Keratinocyte (primary cell): ENCODE measurements around the gene CDC42SE1. TPM values are rescaled to one million over a fixed set of nuclear protein-coding genes. Genes with fewer than 3 reads are reported as not detected.
A peak's percentile ranks its signal among the peaks of the same experiment; 100 is the strongest.

Source experiments
- DNase-seq: peaks from one replicate; pipeline ENCODE4 v3.0.0-alpha.2; 2011; ENCODE audit warnings: low read depth, missing footprints, low spot score
- FAIRE-seq: peaks from 2 replicates; lab custom pipeline; 2011; peaks lifted over from hg19 to GRCh38; lab: Jason Lieb, UNC
- H2AFZ ChIP-seq: 2 replicates; pipeline ENCODE4 v1.6.0; 2012; ENCODE audit warnings: low read length, control low read depth, inconsistent platforms; ENCODE audit not compliant: control insufficient read depth
- H3K27ac ChIP-seq: 2 replicates; pipeline ENCODE4 v1.5.1; 2011; ENCODE audit warnings: low read length; ENCODE audit not compliant: control insufficient read depth, insufficient read depth
- H3K27me3 ChIP-seq: 3 replicates; pipeline ENCODE4 v1.6.0; 2011; ENCODE audit warnings: low read length; ENCODE audit not compliant: control insufficient read depth, insufficient read depth; ENCODE audit errors: extremely low read depth
- H3K36me3 ChIP-seq, 2 experiments: 2 replicates in 1 of 2; 3 replicates in 1 of 2; pipeline ENCODE4 v1.5.1; 2011; ENCODE audit warnings: low read length in 2 of 2, mild to moderate bottlenecking in 1 of 2; ENCODE audit not compliant: control insufficient read depth in 2 of 2, insufficient read depth in 2 of 2; ENCODE audit errors: extremely low read depth in 1 of 2
- H3K4me1 ChIP-seq: 3 replicates; pipeline ENCODE4 v1.5.1; 2011; ENCODE audit warnings: low read length; ENCODE audit not compliant: control insufficient read depth, insufficient read depth; ENCODE audit errors: extremely low read depth
- H3K4me2 ChIP-seq: 3 replicates; pipeline ENCODE4 v1.6.0; 2011; ENCODE audit warnings: low read depth, low read length; ENCODE audit not compliant: control insufficient read depth, insufficient read depth; ENCODE audit errors: extremely low read depth
- H3K4me3 ChIP-seq, 3 experiments: fragments of 200-600 bp in 1 of 3; sonication (generic) in 1 of 3; 2 replicates in 2 of 3; 3 replicates in 1 of 3; pipeline ENCODE4 v1.5.1; 2011 to 2016; ENCODE audit warnings: low read length in 3 of 3, mild to moderate bottlenecking in 3 of 3, control low read depth in 2 of 3, inconsistent platforms in 1 of 3, low read depth in 1 of 3, mixed read lengths in 1 of 3, mixed run types in 1 of 3, moderate library complexity in 1 of 3; ENCODE audit not compliant: control insufficient read depth in 2 of 3, insufficient read depth in 2 of 3; ENCODE audit errors: extremely low read depth in 1 of 3
- H3K79me2 ChIP-seq: 2 replicates; pipeline ENCODE4 v1.6.0; 2012; ENCODE audit warnings: low read length; ENCODE audit not compliant: control insufficient read depth, insufficient read depth
- H3K9ac ChIP-seq: 3 replicates; pipeline ENCODE4 v1.6.0; 2011; ENCODE audit warnings: low read length; ENCODE audit not compliant: control insufficient read depth, insufficient read depth; ENCODE audit errors: extremely low read depth
- H3K9me1 ChIP-seq: 3 replicates; pipeline ENCODE4 v1.6.0; 2011; ENCODE audit warnings: low read length; ENCODE audit not compliant: control insufficient read depth, insufficient read depth; ENCODE audit errors: extremely low read depth
- H3K9me3 ChIP-seq: 2 replicates; pipeline ENCODE4 v1.5.1; 2012; ENCODE audit warnings: low read depth, low read length; ENCODE audit not compliant: control insufficient read depth
- H4K20me1 ChIP-seq: 3 replicates; pipeline ENCODE4 v1.6.0; 2011; ENCODE audit warnings: low read length; ENCODE audit not compliant: control insufficient read depth, insufficient read depth; ENCODE audit errors: extremely low read depth
- CTCF ChIP-seq, 3 experiments: IDR thresholded peaks in 1 of 3; conservative IDR thresholded peaks in 1 of 3; optimal IDR thresholded peaks in 1 of 3; 2 replicates in 2 of 3; 3 replicates in 1 of 3; pipeline versions ENCODE3 to v1.5.1; 2011; ENCODE audit warnings: low read length in 3 of 3, mild to moderate bottlenecking in 3 of 3, moderate library complexity in 2 of 3, control low read depth in 1 of 3, inconsistent platforms in 1 of 3; ENCODE audit not compliant: insufficient read depth in 2 of 3; ENCODE audit errors: extremely low read depth in 1 of 3
- EZH2 ChIP-seq: IDR thresholded peaks from one replicate; pipeline ENCODE4 v1.6.1; 2012; ENCODE audit warnings: inconsistent platforms, mild to moderate bottlenecking, low read length, moderate library complexity
- dilution Hi-C: fragments of 300-500 bp; cut with MboI; formaldehyde crosslinking; loops from one replicate; pipeline ENCODE4 v1.7.0; 2020; ENCODE audit warnings: low sequenced_read_pairs; ENCODE audit not compliant: extremely low pct_ligation_motif_present
- polyA plus RNA-seq, 5 experiments: library from polyadenylated mRNA; depleted of rRNA in 3 of 5; stranded (reverse) in 3 of 5; stranded (forward) in 1 of 5; unstranded in 1 of 5; fragments of >200 nt; gene quantifications; 1 replicate in 1 of 5; 2 replicates in 3 of 5; 3 replicates in 1 of 5; pipeline versions ENCODE4 v1.2.1 to v1.2.3, GENCODE V29; 2011 to 2012; ENCODE audit warnings: missing spikeins in 2 of 5, low read depth in 1 of 5, low replicate concordance in 1 of 5

CDC42SE1 gene
- polyA plus RNA-seq, 1 donor (not counting 4 experiments of a cell fraction or from before 2014, with no cell fraction given): 138 TPM

GRCh38 chr1:151010346-151010726 lies 49.1 kb downstream of the CDC42SE1 start:
- FAIRE-seq (no peak), DNase-seq (no peak)
- H3K4me1 ChIP-seq: peaks cover 36% of the 10 kb centered on the region
- dilution Hi-C loops: no loop called here
- H3K36me3 ChIP-seq: peaks cover 0 to 4% of the 10 kb centered on the region in 2 experiments
- no peak overlapping the region for H3K4me3 ChIP-seq
- no peak overlapping the region for H2AFZ ChIP-seq
- H3K79me2 ChIP-seq: no peaks in the 10 kb centered on the region
- no peaks in the 10 kb centered on the region for H3K9me3 ChIP-seq
- H3K27me3 ChIP-seq: no peaks in the 10 kb centered on the region
- no peaks in the 10 kb centered on the region for H4K20me1 ChIP-seq
- no peak overlapping the region for H3K27ac ChIP-seq
- TF ChIP-seq EZH2 (no peak), CTCF (optimal IDR thresholded peaks at IDR 0.05 in 1 of 3, IDR thresholded peaks at IDR 0.05 in 1 of 3, conservative IDR thresholded peaks at IDR 0.05 in 1 of 3; ENCODE audit: extremely low read depth in 1 of 3, insufficient read depth in 2 of 3, low read length in 3 of 3) (no peak)
- no peak overlapping the region for H3K4me2 ChIP-seq
- H3K9ac ChIP-seq: no peak overlapping the region
- peaks cover 2% of the 10 kb centered on the region for H3K9me1 ChIP-seq

- Histone ChIP-seq H2AFZ (no peak overlapping the region), H3K4me3 (no peak overlapping the region), H3K79me2 (no peaks in the 10 kb centered on the region)
Measured at GRCh38 chr1:151009674-151010345, 49.6 kb downstream of the CDC42SE1 start.

More at GRCh38 chr1:151009674-151010345, 49.6 kb downstream of the CDC42SE1 start:
- Histone ChIP-seq H4K20me1 (no peaks in the 10 kb centered on the region), H3K9me3 (no peaks in the 10 kb centered on the region), H3K9ac (no peak overlapping the region), H3K4me2 (peak overlapping the region; percentile 91), H3K27ac (no peak overlapping the region), H3K4me1 (peaks cover 38% of the 10 kb centered on the region), H3K27me3 (no peaks in the 10 kb centered on the region), H3K9me1 (peaks cover 2% of the 10 kb centered on the region), H3K36me3 (peaks cover 0 to 4% of the 10 kb centered on the region in 2 experiments)
- FAIRE-seq: no peak
- TF ChIP-seq EZH2: no peak
- TF ChIP-seq CTCF (optimal IDR thresholded peaks at IDR 0.05 in 1 of 3, IDR thresholded peaks at IDR 0.05 in 1 of 3, conservative IDR thresholded peaks at IDR 0.05 in 1 of 3; ENCODE audit: extremely low read depth in 1 of 3, insufficient read depth in 2 of 3, low read length in 3 of 3): no peak
- DNase-seq: no peak
- dilution Hi-C loops: no loop called here
